HepG2 (cell line): Measurements from ENCODE around the gene TSC22D3. TPM values are rescaled to one million over a fixed set of nuclear protein-coding genes. Genes with fewer than 3 reads are reported as not detected.

Experiments
- AHDC1 ChIP-seq: sonication (generic); formaldehyde crosslinking; IDR thresholded peaks from 2 replicates; pipeline ENCODE4 v1.5.1; 2020; ENCODE audit warnings: mild to moderate bottlenecking, missing genetic modification reagents, borderline replicate concordance
- FOXJ3 ChIP-seq: sonication (generic); formaldehyde crosslinking; IDR thresholded peaks from 2 replicates; pipeline ENCODE4 v1.4.0; 2020; ENCODE audit warnings: missing genetic modification reagents, mild to moderate bottlenecking, borderline replicate concordance
- FOXP1 ChIP-seq, 2 experiments: fragments of 450-650 bp in 1 of 2; IDR thresholded peaks; 2 replicates each; pipeline ENCODE4 v1.6.1; 2017 to 2018; ENCODE audit warnings: antibody characterized with exemption in 1 of 2
- SMAD9 ChIP-seq: sonication (generic); formaldehyde crosslinking; IDR thresholded peaks from 2 replicates; pipeline ENCODE4 v1.5.1; 2020; ENCODE audit warnings: mild to moderate bottlenecking, missing genetic modification reagents
- ZNF407 ChIP-seq: sonication (generic); formaldehyde crosslinking; IDR thresholded peaks from one replicate; pipeline ENCODE4 v1.5.1; 2020; ENCODE audit warnings: mild to moderate bottlenecking, missing genetic modification reagents; ENCODE audit errors: not compliant biosample characterization
- ZNF891 ChIP-seq: sonication (generic); formaldehyde crosslinking; IDR thresholded peaks from 2 replicates; pipeline ENCODE4 v1.5.0; 2020; ENCODE audit warnings: mild to moderate bottlenecking, missing genetic modification reagents
- polyA plus RNA-seq, 8 experiments: library from polyadenylated mRNA; depleted of rRNA in 3 of 8; stranded (reverse) in 7 of 8; unstranded in 1 of 8; fragments of >200 nt; fragmentation: Illumina TruSeq in 4 of 8; extraction: Trizol in 4 of 8; gene quantifications; 2 replicates each; pipeline versions ENCODE4 v1.2.1 to v1.2.3, GENCODE V29; 2011 to 2016; ENCODE audit warnings: low read depth in 4 of 8, missing spikeins in 1 of 8, mixed read lengths in 1 of 8; ENCODE audit not compliant: insufficient read depth in 1 of 8
- total RNA-seq, 5 experiments: library from RNA; depleted of rRNA; stranded (reverse); fragments of >200 nt; fragmentation: Illumina TruSeq; extraction: Trizol; gene quantifications; 2 replicates each; pipeline ENCODE4 v1.2.3, GENCODE V29; 2016; ENCODE audit warnings: low read depth in 1 of 5
- TF ChIP-seq, protein P1 (sequence below), 2 experiments: sonication (generic) in 1 of 2; formaldehyde crosslinking in 1 of 2; IDR thresholded peaks; 2 replicates each; pipeline versions ENCODE4 v1.4.0 to v1.6.1; 2018 to 2020; ENCODE audit warnings: missing genetic modification reagents in 2 of 2, borderline replicate concordance in 1 of 2, low read depth in 1 of 2, mild to moderate bottlenecking in 1 of 2, missing biosample characterization in 1 of 2

TSC22D3 gene
- total and polyA plus RNA-seq, 2 of the 13 experiments (the other 11 are each of a cell fraction or from before 2014, with no cell fraction given) = 0.82 to 1.5 TPM

- TF ChIP-seq AHDC1 (no peak), ZNF891 (CRISPR knock-in tag) (no peak), FOXJ3 (CRISPR knock-in tag) (no peak), FOXP1 (IDR thresholded peaks at IDR 0.05) (no peak), FOXP1 (CRISPR knock-in tag; IDR thresholded peaks at IDR 0.05) (0 out of 2 replicates have a peak, but pooled peaks have one; percentile 14), ZNF407 (no peak), SMAD9 (CRISPR knock-in tag) (no peak)
- TF ChIP-seq, protein P1, sequence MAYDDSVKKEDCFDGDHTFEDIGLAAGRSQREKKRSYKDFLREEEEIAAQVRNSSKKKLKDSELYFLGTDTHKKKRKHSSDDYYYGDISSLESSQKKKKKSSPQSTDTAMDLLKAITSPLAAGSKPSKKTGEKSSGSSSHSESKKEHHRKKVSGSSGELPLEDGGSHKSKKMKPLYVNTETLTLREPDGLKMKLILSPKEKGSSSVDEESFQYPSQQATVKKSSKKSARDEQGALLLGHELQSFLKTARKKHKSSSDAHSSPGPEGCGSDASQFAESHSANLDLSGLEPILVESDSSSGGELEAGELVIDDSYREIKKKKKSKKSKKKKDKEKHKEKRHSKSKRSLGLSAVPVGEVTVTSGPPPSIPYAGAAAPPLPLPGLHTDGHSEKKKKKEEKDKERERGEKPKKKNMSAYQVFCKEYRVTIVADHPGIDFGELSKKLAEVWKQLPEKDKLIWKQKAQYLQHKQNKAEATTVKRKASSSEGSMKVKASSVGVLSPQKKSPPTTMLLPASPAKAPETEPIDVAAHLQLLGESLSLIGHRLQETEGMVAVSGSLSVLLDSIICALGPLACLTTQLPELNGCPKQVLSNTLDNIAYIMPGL (CRISPR knock-in tag; IDR thresholded peaks at IDR 0.05; ENCODE audit: borderline replicate concordance in 1 of 2, low read depth in 1 of 2) = no peak
These were observed 48.6 kb downstream of the TSC22D3 start (continued) for GRCh38 chrX:107726816-107727534.
